ENCODE results near the gene RAB36.

DNA sequence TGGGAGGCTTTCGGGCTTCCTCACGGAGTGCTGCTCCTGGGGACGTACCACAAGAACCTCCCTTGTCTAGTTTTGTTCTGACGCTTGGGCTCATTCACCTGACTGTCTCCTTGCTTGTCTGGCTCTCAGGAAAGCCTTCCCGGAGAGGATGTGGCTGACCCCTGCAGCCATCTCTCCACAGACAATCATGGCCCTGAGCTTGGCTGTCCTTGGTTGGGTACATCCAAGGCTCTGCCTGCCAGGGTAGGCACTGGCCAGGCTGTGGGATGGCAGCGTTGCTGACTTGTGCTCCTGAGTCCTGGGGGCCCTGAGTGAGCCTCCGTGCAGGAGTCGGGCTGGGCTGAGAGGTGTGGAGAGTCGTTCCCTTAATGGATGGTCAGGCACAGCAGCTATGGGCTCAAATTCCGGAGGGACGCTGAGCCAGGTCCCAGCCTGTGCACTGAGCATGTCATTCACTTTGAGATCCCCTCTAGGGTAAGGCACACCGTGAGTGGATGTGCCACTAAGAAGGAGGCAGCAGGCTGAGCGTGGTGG, 67.8 kb downstream of the RAB36 start:
- TF ChIP-seq, protein P1, sequence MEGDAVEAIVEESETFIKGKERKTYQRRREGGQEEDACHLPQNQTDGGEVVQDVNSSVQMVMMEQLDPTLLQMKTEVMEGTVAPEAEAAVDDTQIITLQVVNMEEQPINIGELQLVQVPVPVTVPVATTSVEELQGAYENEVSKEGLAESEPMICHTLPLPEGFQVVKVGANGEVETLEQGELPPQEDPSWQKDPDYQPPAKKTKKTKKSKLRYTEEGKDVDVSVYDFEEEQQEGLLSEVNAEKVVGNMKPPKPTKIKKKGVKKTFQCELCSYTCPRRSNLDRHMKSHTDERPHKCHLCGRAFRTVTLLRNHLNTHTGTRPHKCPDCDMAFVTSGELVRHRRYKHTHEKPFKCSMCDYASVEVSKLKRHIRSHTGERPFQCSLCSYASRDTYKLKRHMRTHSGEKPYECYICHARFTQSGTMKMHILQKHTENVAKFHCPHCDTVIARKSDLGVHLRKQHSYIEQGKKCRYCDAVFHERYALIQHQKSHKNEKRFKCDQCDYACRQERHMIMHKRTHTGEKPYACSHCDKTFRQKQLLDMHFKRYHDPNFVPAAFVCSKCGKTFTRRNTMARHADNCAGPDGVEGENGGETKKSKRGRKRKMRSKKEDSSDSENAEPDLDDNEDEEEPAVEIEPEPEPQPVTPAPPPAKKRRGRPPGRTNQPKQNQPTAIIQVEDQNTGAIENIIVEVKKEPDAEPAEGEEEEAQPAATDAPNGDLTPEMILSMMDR (IDR thresholded peaks at IDR 0.05; ENCODE audit: low read depth, low read length, poor library complexity, severe bottlenecking) = no peak
- TF ChIP-seq EZH2phosphoT487 (IDR thresholded peaks at IDR 0.05; ENCODE audit: borderline replicate concordance, low read length) = no peak
